Esophagus muscularis mucosa (tissue), 4 donors: ENCODE measurements around the gene COL27A1. TPM values are rescaled to one million over a fixed set of nuclear protein-coding genes. Genes with fewer than 3 reads are reported as not detected.

Source experiments
- DNase-seq: peaks from one replicate; pipeline ENCODE4 v3.0.0-alpha.2; 2017; ENCODE audit errors: extremely low spot score
- H3K27ac ChIP-seq, 4 donors: fragments of 200-600 bp; sonication (generic); replicated peaks in 1 of 4; 1 replicate in 3 of 4; 2 replicates in 1 of 4; pipeline ENCODE4 v1.5.1; 2016 to 2019; ENCODE audit warnings: mild to moderate bottlenecking in 1 of 4
- H3K27me3 ChIP-seq, 4 donors: fragments of 200-600 bp; sonication (generic); one replicate each; pipeline versions ENCODE4 v1.5.1 to v1.6.0; 2016 to 2019
- H3K36me3 ChIP-seq, 4 donors: fragments of 200-600 bp; sonication (generic); one replicate each; pipeline ENCODE4 v1.5.1; 2016 to 2019
- H3K4me1 ChIP-seq, 4 donors: fragments of 200-600 bp; sonication (generic); one replicate each; pipeline ENCODE4 v1.5.1; 2016 to 2019
- H3K4me3 ChIP-seq, 4 donors: fragments of 200-600 bp; sonication (generic); 1 replicate in 2 of 4; 2 replicates in 2 of 4; pipeline ENCODE4 v1.5.1; 2016 to 2019; ENCODE audit warnings: mild to moderate bottlenecking in 4 of 4, moderate library complexity in 1 of 4
- H3K9me3 ChIP-seq, 4 donors: fragments of 200-600 bp; sonication (generic); 1 replicate in 3 of 4; 2 replicates in 1 of 4; pipeline ENCODE4 v1.5.1; 2016 to 2019
- EP300 ChIP-seq: sonication (generic); formaldehyde crosslinking; IDR thresholded peaks from one replicate; pipeline ENCODE4 v1.6.1; 2017; ENCODE audit warnings: antibody characterized with exemption
- POLR2A ChIP-seq: fragments of 450-650 bp; IDR thresholded peaks from one replicate; pipeline ENCODE4 v1.6.1; 2017; ENCODE audit warnings: antibody characterized with exemption, moderate library complexity, mild to moderate bottlenecking, low read depth
- POLR2AphosphoS5 ChIP-seq, 2 donors: sonication (generic); formaldehyde crosslinking; IDR thresholded peaks; one replicate each; pipeline ENCODE4 v1.6.1; 2017; ENCODE audit warnings: antibody characterized with exemption in 2 of 2
- WGBS: methylation state at CpG from one replicate; pipeline ENCODE4 v1.1.5; 2018; 5-methylcytosine and 5-hydroxymethylcytosine counted together
- intact Hi-C: fragments of 100-400 bp; cut with DNase I; formaldehyde crosslinking; loops from one replicate; pipeline ENCODE4 v1.15.1; 2023
- total RNA-seq, 4 donors: library from RNA; depleted of rRNA; stranded (reverse); fragments of >200 nt; gene quantifications; one replicate each; pipeline versions ENCODE4 v1.1.0 to v1.2.1, GENCODE V29; 2016
- TF ChIP-seq, protein P1 (sequence below), 3 experiments: fragments of 200-600 bp in 2 of 3; fragments of 450-650 bp in 1 of 3; sonication (generic) in 2 of 3; IDR thresholded peaks; one replicate each; pipeline ENCODE4 v1.5.1; 2017 to 2019; ENCODE audit warnings: antibody characterized with exemption in 3 of 3, mild to moderate bottlenecking in 2 of 3, moderate library complexity in 1 of 3

The COL27A1 gene
- total RNA-seq, 4 donors from 2014 or later, result 1.8 to 3.3 (median 2.7) TPM

DNA sequence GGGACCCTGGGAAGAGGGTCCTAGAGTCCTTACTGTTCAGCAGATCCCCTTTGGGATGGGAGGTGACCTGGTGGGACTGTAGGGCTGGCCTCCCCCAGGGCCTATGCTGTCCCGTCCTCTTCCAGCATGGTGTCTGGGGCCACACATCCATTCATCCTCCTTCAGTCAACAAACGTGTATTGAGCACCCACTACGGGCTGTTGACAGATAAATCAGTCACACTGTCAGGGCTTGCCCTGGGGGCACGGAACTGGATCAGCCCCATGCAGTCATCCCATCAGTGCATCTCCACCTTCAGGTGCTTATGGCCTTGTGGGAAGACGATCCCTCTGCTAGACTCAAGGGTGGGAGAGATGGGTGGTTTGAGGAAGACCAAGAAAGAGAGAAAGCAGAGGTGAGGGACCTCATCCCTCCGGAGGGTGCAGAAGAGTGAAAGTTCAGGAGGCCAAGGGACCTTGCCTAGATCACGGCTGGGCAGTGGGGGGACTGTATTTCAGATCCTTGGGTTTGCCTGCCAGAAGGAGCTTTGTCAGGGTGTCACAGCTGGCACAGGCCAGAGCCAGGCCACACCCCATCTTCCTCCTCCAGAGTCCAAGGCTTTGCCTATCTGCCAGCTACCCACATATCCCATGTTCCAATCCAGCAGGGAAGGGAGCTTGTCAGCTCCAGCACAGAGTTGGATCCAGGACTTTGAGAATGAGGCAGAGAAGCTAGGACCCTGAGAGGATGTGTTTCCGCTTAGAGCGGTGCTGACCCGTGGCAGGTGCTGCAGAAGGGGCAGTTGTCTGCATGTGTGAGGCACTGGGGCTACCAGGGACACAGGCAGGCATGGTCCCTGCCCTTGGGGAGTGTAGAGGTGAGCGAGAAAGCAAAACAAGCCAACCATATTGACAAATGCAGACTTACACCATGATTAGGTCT, 30.5 kb downstream of the COL27A1 start:
- intact Hi-C loops, result no loop called here
- H3K27me3 ChIP-seq, result peaks cover 0 to 11% (median 0%) of the 10 kb centered on the region in 4 donors
- no peak for DNase-seq
- TF ChIP-seq, protein P1, sequence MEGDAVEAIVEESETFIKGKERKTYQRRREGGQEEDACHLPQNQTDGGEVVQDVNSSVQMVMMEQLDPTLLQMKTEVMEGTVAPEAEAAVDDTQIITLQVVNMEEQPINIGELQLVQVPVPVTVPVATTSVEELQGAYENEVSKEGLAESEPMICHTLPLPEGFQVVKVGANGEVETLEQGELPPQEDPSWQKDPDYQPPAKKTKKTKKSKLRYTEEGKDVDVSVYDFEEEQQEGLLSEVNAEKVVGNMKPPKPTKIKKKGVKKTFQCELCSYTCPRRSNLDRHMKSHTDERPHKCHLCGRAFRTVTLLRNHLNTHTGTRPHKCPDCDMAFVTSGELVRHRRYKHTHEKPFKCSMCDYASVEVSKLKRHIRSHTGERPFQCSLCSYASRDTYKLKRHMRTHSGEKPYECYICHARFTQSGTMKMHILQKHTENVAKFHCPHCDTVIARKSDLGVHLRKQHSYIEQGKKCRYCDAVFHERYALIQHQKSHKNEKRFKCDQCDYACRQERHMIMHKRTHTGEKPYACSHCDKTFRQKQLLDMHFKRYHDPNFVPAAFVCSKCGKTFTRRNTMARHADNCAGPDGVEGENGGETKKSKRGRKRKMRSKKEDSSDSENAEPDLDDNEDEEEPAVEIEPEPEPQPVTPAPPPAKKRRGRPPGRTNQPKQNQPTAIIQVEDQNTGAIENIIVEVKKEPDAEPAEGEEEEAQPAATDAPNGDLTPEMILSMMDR (IDR thresholded peaks at IDR 0.05), result no peak
- TF ChIP-seq EP300 (no peak), POLR2AphosphoS5 (IDR thresholded peaks at IDR 0.05) (no peak), POLR2A (no peak)
- no peak overlapping the region for H3K4me3 ChIP-seq
- WGBS, result 95% methylated on average over 8 of the region's 11 CpGs
- no peak overlapping the region for H3K27ac ChIP-seq
- peaks cover 9 to 11% (median 11%) of the 10 kb centered on the region in 4 donors for H3K4me1 ChIP-seq
- no peaks in the 10 kb centered on the region for H3K36me3 ChIP-seq
- peaks cover 0 to 16% (median 14%) of the 10 kb centered on the region in 4 donors for H3K9me3 ChIP-seq

DNA sequence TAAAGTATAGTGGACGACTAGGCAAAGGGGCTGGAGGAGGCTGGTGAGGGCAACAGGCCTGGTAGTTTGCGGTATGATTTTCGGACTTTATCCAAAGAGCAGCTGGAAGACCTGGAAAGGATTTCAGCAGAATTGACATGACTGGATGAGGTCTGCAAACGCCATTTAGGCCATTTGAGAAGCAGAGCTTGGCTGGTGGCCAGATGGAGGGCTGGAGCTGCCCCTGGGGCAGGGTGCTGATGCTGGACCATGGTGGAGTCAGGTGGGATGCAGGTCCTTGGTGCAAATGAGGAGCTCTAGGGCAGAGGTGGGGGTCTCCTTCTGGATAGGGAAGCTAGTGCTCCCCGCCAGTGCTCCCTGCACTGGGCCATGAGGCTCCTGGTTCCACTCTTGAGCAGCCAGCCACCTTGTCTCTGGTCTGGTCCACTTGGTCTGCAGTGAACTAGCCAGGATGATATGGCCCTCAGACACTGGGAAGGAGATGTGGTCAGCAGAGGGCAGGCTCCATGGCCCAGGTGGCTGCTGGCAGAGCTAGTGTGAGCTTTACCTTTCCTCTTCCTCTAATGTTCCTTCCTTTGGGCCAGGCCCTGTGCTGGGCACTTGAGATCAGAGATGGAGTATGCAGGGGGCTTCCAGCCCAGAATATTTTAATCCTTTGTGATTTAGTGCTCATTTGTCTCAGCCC, 31.4 kb downstream of the COL27A1 start:
- DNase-seq, result no peak
- intact Hi-C loops, result no loop called here
- Histone ChIP-seq H3K36me3 (no peaks in the 10 kb centered on the region), H3K9me3 (peaks cover 0 to 16% (median 14%) of the 10 kb centered on the region in 4 donors), H3K27ac (no peak overlapping the region), H3K27me3 (peaks cover 0 to 11% (median 0%) of the 10 kb centered on the region in 4 donors), H3K4me3 (no peak overlapping the region), H3K4me1 (peaks cover under 1 to 2% (median 1%) of the 10 kb centered on the region in 4 donors)
- WGBS, result 84% methylated on average over 5 of the region's 5 CpGs
- TF ChIP-seq POLR2A (no peak), EP300 (no peak), POLR2AphosphoS5 (IDR thresholded peaks at IDR 0.05) (no peak)
- TF ChIP-seq, protein P1 (IDR thresholded peaks at IDR 0.05), result no peak

DNA sequence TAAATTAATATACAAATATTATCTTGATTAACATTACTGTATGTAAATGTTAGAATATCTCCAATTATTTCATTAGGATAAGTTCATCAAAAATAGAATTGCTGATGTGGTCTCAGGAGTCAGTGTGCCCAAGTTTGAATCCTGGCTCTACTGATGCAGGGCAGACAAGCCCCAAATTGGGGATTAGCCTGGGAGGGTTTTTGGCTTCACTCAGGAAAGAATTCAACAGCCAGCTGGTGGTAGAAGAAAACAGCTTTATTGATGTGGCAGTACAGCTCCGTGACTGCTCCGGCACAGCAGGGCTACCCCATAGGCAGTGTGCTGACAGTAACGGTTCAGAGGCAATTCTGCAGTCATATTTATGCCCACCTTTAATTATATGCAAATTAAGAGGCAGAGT, 32.5 kb downstream of the COL27A1 start:
- Histone ChIP-seq H3K27ac (no peak overlapping the region), H3K9me3 (peaks cover 0 to 16% (median 14%) of the 10 kb centered on the region in 4 donors), H3K4me3 (no peak overlapping the region), H3K27me3 (peaks cover 0 to 19% (median 0%) of the 10 kb centered on the region in 4 donors), H3K4me1 (no peaks in the 10 kb centered on the region), H3K36me3 (no peaks in the 10 kb centered on the region)
- no peak for DNase-seq
- intact Hi-C loops, result no loop called here
- TF ChIP-seq, protein P1 (IDR thresholded peaks at IDR 0.05), result no peak
- TF ChIP-seq POLR2AphosphoS5 (IDR thresholded peaks at IDR 0.05) (no peak), EP300 (no peak), POLR2A (no peak)
- 70% methylated on average over 3 of the region's 3 CpGs for WGBS

DNA sequence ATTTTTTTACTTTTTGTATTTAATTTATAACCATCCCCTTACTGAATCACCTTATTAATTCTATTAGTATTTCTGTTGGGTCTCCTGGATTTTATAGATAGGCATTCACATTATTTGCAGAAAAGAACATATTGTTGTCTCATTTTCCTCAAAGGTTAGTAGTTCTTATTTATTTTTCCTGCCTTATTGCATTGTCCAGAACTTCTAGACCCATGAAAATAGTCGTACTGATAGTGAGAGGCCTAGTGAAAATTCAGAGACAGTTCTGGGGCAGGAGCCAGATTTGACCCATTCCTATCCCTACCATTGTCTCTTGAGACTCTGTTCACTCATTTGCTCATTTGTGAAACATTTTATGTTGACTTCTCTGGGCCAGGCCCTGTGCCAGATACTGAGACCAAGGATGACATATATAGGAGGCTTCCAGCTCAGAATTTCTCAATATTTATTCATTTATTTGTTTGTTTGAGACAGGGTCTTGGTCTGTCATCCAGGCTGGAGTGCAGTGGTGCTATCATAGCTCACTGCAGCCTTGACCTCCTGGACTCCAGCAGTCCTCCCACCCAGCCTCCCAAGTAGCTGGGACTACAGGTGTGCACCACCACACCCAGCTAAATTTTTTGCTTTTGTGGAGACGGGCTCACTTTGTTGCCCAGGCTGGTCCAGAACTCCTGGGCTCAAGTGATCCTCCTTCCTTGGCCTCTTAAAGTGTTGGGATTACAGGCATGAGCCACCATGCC, 34.7 kb downstream of the COL27A1 start:
- TF ChIP-seq POLR2A (no peak), EP300 (no peak), POLR2AphosphoS5 (IDR thresholded peaks at IDR 0.05) (no peak)
- TF ChIP-seq, protein P1 (IDR thresholded peaks at IDR 0.05), result no peak
- Histone ChIP-seq H3K27ac (no peak overlapping the region), H3K9me3 (peaks cover 0 to 16% (median 14%) of the 10 kb centered on the region in 4 donors), H3K27me3 (peaks cover 0 to 20% (median 0%) of the 10 kb centered on the region in 4 donors), H3K4me1 (no peaks in the 10 kb centered on the region), H3K36me3 (no peaks in the 10 kb centered on the region), H3K4me3 (no peak overlapping the region)
- DNase-seq, result no peak
- WGBS, result 88% methylated on average over 2 of the region's 2 CpGs
- intact Hi-C loops, result no loop called here
